HG03575 (cell line): ENCODE measurements around the gene NCAN.
"Not testable (repeated sequence)": the region's sequence is repeated elsewhere in the genome, so short reads cannot be mapped to it uniquely, and the experiment has no call there.

Source experiments
- ATAC-seq: cut with Tn5 transposase; IDR thresholded peaks from one replicate; pipeline ENCODE4 v1.9.1; 2021; ENCODE audit not compliant: unreplicated experiment, insufficient number of reproducible peaks, low FRiP score; ENCODE audit errors: extremely low read depth

NCAN gene

DNA sequence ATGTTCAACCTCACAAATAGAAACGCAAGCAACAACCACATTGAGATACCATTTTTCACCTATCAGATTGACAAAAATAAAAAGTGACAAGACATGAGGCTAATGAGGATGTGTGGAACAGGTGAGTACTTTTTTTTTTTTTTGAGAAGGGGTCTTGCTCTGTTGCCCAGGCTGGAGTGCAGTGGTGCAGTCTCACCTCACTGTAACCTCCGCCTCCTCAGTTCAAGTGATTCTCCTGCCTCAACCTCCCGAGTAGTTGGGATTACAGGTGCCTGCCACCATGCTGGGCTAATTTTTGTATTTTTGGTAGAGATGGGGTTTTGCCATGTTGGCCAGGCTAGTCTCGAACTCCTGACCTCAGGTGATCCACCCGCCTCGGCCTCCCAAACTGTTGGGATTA lies 41.7 kb downstream of the NCAN start:
- not testable (repeated sequence) for ATAC-seq

DNA sequence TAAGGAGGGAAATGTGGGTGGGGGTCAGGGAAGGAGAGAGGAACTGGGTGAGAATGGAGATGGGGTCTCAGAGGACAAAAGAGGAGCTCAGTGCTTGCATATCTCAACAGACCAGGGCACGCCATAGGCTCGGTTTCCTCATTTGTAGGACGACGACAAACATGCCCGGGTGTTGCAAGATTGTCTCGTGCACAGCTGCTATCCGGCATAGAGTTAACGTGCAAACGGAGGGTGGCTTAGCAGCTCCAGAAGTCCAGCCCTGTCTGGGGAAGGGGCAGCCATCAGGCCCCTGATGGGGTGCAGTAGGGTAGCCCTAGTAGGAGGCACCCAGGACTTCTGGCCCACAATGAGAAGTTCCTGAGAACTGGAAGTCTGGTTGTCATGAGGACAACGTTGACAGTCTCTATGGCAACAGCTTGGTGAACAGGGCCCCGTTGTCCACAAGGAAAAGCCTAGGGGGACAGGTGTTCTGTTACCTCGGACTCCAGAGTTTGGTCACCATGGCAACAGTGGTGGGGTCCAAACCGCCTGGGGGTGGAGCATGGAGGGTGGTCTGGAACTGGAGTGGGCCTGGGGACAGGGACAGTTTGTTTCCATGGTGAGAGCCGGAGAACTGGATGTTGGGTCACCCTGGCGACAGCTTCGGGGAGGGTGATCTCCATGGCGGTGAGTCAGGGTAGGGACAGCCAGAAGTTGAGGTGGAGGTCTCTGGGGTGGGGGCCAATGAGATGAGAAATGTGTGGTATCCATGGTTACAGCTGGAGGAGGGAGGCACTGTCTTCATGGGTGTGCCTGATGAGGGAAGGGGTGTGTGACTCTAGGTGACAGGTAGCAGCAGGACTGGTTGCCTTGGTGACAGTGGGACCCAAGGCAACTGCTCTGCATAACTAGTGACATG lies 44.6 kb downstream of the NCAN start:
- no peak for ATAC-seq

DNA sequence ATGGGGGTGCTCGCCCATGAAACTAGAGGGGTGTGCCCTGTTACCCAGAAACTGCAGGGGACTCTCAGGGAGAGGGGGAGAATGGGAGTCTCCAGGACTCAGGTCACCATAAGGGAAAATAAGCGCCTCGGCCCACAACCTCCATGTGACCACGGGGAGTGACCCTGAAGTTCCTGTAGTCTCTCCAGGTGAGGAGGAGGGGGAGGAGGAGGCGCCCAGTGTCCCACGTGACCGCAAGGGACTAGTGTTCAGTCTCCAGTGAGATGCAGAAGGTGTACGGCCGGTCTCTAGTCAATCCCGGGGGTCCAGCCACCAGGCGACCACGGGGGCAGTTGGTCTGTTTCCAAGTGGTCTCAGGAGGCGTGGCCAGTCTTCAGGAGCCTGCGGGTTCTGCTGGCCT lies 45.4 kb downstream of the NCAN start:
- no peak for ATAC-seq

DNA sequence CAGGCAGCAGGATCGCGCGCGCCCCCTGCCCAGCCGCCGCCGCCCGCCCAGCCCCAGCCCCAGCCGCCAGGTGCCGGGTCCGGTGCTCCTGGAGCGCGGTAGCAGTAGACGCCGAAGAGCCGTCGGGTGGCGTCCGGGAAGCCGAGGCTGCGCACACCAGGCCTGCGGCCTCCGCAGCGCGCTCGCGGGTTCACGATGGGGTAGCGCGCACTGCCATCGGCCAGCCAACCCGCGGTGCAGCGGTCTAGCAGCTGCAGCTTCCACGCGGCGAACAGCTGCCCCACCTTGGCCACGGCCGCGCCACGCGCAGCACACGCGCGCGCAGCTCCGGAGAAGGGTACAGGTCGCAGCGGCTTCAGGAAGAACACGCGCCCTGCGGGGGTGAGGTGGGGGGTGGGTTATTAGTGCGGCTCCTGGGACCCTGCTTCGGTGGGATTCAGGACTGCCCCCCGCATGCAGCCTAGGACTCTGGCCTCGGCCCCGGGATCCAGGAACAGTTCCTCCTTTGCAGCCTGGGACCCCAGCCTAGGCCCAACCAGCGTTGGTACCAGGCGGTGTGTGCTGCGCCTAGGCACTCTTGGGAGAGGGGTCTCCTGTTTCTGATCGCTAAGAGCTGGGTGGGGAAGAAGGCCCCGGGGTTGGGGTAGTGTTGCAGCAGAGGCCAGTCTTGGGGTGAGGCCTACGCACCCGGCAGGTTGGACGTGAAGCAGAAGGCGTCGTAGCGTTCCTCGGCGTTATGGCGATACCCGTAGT lies 46.3 kb downstream of the NCAN start:
- no peak for ATAC-seq

DNA sequence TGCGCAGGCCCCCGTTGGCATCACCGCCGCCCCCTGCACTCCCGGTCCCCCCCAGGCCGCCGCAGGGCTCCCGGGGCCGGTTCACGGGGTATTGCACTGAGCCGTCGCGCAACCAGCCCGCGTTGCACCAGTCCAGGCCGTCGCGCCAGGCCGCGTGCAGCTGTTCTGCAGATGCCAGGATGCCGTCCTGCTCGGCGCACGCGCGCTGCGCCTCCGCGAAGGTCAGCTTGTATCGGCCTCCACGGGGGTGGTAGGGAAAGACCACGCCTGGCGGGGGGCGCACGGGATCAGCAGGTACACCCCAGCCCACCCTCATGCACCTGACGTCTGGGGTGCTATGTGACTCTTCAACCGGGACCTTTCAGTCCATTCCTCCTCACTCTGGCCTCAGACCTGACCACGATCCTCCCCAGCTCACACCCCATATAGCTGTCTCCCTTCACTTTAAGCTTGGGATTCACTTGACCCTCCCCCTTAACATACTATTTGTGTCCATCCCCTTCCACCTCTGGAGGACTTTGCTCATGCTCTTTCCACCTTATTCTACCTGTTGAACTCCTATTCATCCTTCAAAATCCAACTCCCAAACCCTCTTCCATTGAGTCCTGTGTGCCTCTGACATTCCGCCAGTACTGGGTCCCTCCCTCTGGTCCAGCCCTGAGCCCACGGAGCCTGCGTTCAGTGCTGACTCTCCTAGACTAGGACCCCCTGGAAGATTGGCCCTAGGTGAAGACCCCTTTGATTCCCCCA lies 47.0 kb downstream of the NCAN start:
- ATAC-seq, result no peak

DNA sequence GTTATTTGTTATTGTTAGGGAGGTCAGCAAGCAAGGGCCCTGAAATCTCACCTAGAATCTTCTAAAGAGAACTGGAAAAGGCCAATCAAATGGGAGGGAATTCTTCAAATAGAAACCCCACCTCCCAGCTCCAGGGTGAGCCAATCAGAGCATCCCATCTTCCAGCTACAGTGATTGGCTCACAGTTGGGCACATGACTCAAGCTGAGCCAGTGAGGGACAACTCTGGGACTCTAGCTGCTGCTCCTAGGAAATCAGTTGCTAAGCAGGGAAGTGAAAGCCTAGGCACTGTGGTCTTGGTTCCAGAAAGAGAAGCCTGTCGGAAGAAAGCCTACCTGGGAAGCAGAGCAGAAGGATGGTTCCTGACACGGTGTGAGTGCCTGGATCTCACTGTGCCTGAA lies 48.0 kb downstream of the NCAN start:
- no peak for ATAC-seq

DNA sequence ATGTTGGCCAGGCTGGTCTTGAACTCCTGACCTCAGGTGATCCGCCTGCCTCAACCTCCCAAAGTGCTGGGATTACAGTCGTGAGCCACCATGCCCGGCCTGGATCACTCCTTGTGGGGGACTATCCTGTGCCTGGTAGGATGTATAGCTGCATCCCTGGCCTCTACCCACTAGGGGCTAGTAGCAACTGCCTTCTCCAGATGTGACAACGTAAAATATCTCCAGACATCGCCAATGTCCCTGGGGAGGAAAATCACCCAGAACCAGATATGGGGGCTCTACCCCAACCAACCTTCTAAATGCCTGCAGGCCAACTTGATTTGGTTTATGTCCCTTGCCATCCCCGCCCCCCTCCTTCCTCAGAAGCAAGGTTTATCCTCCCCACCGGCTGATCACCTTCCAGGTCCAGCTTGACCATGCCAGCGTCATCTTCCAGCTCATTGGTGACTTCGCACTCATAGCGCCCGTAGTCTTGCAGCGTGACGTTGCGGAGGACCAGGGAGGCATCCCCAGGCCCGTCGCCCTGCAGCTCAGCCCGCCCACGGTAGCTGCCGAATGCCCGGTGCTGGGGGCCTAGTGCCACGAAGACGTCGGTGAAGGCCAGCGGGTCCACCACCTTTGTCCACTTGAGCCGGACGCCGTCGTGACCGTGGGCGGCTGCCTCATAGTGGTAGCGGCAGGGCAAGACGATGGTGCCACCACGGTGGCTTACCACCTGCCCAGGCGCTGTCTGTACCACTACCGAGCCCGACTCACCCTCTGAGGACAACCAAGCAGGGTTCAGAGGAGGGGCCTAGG lies 48.9 kb downstream of the NCAN start:
- ATAC-seq, result no peak

DNA sequence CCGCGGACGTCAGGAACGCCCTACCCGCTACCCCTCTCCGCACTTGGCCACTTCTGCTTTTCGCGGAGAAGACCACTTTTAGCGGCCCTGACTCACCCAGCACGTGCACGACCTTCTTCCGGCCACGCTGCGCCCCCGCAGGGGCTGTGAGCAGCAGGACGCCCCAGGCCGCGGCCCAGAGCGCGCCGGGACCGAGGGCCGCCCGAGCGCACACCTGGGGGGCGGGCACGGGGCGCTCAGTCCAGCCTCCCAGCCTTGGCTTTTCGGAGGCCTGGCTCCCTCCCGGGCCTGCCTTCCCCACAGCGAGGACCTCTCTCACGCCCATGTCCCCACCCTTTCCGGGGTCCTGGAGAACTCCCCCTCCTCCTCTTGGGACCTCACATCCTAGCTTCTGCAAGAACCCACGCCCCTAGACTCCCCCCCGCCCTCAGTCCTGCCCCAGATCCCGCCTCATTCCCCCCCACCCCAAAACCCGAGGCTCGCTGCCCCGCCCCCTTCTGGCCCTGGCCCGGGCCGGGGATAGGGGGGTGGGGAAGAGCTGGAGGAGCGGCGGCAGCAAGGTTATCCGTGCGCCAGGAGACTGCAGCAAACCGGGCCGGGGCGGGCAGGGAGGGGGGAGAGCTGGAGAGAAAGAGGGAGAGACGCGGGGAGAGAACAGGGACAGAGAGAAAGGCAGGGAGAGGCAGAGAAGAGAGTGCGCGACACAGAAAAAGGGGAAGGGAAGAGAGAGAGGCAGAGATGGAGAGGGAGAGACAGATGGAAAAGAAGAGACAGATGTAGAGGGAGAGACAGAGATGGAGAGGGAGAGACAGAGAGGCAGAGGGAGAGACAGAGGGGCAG lies 49.8 kb downstream of the NCAN start:
- ATAC-seq, result no peak

DNA sequence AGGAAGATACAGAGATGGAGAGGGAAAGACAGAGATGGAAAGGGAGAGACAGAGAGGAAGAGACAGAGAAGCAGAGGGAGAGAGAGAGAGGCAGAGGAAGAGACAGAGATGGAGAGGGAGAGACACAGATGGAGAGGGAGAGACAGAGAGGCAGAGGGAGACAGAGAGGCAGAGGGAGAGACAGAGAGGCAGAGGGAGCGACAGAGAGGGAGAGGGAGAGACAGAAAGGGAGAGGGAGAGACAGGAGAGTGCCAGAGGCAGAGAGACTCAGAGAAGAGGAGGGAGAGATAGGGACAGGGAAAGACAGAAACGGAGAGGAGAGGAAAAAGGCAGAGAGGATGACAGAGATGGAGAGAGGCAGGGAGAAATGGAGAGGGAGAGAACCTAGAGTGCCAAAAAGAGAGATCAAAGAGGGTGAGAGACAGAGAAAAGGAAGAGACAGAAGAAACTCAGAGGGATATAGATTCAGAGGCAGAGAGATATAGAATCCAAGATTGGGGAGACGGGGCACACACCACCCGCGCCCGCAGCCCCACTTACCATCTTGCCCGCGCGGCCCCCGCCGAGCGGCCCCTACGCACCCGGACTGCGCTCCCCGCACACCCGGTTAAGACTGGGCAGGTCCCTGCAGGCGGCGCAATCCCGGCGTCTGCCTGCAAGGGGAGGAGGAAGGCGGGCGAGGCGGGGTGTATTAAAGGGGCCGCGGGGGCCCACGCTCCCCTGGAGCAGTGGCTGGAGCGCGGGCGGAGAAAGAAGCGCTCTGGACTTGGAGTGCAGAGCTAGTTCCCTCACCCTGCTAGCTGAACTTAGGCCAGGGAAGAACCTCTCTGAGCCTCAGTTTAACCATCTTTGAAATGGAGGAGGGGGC lies 50.7 kb downstream of the NCAN start:
- no peak for ATAC-seq

DNA sequence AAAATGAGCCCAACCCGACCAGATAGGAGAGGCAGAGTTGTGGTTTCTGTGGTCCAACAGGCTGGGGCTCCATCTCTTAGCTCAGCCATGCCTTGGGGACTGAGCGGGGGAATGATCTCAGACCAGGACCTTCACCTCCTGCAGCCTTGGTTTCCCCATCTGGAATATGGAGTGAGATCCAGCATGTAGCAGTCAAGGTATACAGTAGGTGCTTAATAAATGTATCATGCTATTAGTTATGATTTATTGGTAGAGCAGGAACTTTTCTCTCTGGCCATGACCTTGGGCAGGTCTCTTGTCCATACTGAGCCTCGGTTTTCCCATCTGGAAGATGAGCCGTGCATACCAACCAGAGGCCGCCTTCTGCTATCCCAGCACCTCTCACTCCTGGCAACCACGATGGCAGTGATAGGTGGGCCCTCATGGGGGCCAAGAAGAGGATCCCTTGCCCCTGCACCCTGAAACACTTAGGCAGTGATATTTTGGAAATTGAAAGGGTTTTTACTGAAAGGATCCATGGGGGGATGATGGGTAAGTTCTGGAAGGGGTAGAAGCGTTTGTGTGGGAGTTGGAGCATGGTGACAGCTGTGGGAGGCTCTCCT lies 52.2 kb downstream of the NCAN start:
- no peak for ATAC-seq

DNA sequence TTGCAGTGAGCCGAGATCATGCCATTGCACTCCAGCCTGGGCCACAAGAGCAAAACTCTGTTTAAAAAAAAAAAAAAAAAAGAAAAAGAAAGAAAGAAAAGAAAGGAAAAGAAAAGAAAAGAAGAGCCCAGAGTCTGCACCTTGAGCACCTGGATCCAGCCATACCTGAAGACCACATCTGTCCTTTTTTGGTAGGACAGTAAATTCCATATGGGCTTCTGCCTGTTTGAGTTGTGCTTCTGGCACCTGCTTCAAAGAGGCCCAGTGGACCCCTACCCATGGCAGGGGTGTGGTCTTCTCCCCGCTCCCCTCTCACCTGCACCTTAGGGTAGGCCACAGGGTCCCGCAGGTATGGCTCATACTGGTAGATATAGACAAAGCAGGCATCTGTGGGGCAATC lies 55.5 kb downstream of the NCAN start:
- no peak for ATAC-seq

DNA sequence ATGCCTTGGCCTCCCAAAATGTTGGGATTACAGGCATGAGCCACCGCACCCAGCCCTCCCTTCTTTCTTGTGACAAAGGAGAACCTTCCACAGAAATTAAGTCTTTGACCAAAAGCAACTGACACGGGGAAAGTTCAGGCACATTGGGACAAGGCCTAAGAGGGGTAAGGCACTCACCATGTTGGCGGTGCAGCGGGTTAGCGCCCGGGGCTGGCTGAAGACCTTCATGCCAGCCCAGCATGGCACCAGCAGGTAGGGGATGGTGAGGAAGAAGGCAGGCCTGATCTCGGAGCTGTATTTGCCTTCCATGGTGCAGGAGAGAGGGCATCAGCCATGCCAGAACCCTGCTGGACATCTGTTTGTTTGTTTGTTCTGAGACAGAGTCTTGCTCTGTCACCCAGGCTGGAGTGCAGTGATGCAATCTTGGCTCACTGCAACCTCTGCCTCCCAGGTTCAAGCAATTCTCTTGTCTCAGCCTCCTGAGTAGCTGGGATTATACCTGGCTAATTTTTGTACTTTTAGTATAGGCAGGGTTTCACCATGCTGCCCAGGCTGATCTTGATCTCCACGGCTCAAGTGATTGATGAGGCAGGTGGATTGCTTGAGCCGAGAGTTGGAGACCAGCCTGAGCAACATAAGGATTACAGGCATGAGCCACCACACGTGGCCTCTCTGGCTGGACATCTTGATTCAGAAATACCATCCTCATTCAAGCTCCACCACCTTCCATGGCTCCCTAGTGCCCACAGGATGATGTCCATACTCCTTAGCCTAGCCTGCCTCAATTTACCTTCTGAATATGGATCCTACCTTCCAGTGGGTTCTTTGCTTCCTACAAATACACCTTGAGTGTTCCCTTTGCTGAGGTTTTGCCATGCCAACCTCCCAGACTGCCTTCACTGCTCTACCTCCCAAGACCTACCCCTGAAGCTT lies 57.0 kb downstream of the NCAN start:
- ATAC-seq, result no peak

DNA sequence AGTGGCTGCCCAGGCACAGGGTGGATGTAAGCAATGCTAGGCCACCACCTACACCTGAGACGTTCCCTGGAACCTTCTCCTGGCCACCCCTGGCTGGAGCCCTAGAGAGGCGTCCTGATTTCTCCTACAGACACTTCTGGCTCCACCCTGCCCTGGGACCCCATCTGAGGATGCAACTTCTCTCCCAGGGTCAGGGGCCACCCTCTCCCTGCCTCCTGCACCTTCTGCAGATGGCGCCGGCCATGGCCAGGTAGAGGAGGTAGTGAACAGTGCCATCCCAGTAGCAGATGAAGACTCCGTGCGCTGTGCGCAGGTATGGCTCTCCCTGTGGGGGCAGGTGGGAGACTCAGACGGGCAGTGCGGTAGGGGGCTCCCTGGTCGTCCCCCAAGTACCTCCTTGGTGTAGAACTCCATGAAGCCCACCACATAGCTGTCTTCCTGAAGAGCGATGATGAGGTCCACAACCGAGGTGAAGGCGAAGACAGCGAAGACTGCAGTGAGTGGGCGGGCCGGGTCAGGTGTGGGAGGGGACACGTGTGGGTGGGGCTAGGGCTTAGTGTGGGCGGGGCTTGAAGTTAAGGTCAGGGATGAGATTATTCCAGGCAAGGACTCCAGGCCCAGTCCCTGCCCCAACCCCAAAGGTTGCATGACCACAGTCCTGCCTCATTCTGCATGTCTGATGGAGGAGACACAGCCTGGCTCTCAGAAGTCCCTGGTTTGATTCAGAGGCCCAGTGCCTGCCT lies 58.4 kb downstream of the NCAN start:
- ATAC-seq, result no peak

DNA sequence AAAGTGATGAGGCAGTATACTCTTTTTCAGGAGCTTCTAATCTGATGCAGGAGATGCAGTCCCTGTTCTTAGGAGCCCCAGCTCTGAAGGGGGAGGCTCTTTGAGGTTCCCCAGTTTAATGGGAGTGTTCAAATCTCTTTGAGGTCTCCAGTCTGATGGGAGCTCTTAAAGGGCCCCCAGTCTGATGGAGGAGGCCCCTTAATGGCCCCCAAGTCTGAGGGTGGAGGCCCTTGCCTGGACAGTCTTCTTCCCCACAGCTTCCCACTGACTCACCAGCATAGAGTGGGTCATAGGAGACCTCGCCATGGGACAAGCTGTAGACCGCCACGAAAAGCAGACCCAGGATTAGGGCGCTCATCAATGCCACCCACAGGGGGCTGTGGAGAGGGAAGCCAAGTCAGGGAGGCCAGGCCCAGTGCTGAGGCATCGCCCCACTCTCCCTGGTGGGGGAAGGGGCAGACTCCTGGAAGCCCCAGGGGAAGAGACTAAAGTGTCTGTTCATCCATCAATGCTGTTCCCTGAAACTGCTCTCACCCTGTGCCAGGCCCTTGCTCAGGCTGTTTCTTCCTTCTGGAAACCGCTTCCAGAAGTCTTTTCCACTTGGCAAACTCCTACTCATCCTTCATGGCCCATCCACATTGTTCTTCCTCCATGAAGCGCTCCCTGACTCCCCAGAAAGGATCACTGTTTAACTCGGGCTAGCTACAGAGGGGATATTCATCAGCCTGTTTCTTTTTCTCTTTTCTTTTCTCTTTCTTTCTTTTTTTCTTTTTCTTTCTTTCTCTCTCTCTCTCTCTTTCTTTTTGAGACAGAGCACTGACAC lies 59.2 kb downstream of the NCAN start:
- no peak for ATAC-seq
